Uterus (tissue), 2 donors: ENCODE data around the gene UBE2E1.

ENCODE experiments used
- CTCF ChIP-seq, 4 experiments: fragments of 200-600 bp in 2 of 4; fragments of 450-650 bp in 2 of 4; sonication (generic) in 2 of 4; IDR thresholded peaks; one replicate each; pipeline ENCODE4 v1.5.1; 2016 to 2019; ENCODE audit warnings: antibody characterized with exemption in 4 of 4, mild to moderate bottlenecking in 2 of 4, moderate library complexity in 1 of 4
- POLR2A ChIP-seq, 2 donors: fragments of 450-650 bp; IDR thresholded peaks; one replicate each; pipeline ENCODE4 v1.6.1; 2016; ENCODE audit warnings: antibody characterized with exemption in 2 of 2, mild to moderate bottlenecking in 1 of 2, moderate library complexity in 1 of 2

DNA sequence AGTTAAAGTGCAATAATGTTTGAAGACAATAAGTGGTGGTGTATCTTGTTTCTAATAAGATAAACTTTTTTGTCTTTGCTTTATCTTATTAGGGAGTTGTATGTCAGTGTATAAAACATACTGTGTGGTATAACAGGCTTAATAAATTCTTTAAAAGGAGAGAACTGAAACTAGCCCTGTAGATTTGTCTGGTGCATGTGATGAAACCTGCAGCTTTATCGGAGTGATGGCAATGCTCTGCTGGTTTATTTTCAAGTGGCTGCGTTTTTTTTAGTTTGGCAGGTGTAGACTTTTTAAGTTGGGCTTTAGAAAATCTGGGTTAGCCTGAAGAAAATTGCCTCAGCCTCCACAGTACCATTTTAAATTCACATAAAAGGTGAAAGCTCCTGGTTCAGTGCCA is 113.9 kb downstream of the UBE2E1 start:
- TF ChIP-seq CTCF (IDR thresholded peaks at IDR 0.05) = no peak
- no peak for TF ChIP-seq POLR2A (IDR thresholded peaks at IDR 0.05)
